Hepatocyte (in vitro differentiated cells): Measurements from ENCODE around the gene GH2. TPM values are rescaled to one million over a fixed set of nuclear protein-coding genes. Genes with fewer than 3 reads are reported as not detected.

Experiments
- DNase-seq: peaks from one replicate; pipeline ENCODE4 v3.0.0-alpha.2; 2016; ENCODE audit warnings: low spot score
- H2AFZ ChIP-seq: fragments of 200-600 bp; sonication (generic); 2 replicates; pipeline ENCODE4 v1.6.0; 2016; ENCODE audit warnings: antibody characterized with exemption, mild to moderate bottlenecking
- H3K27ac ChIP-seq: fragments of 200-600 bp; sonication (generic); 2 replicates; pipeline ENCODE4 v1.5.1; 2016; ENCODE audit warnings: mild to moderate bottlenecking
- H3K27me3 ChIP-seq: fragments of 200-600 bp; sonication (generic); 2 replicates; pipeline ENCODE4 v1.6.1; 2016
- H3K36me3 ChIP-seq: fragments of 200-600 bp; sonication (generic); replicated peaks from 2 replicates; pipeline ENCODE4 v1.5.1; 2016; ENCODE audit warnings: low read depth; ENCODE audit not compliant: insufficient read depth
- H3K4me1 ChIP-seq: fragments of 200-600 bp; sonication (generic); 2 replicates; pipeline ENCODE4 v1.5.1; 2016; ENCODE audit warnings: mild to moderate bottlenecking, moderate library complexity; ENCODE audit not compliant: insufficient read depth
- H3K4me2 ChIP-seq: fragments of 200-600 bp; sonication (generic); 2 replicates; pipeline ENCODE4 v1.6.0; 2016
- H3K4me3 ChIP-seq: fragments of 200-600 bp; sonication (generic); 2 replicates; pipeline ENCODE4 v1.5.1; 2016; ENCODE audit warnings: mild to moderate bottlenecking
- H3K79me2 ChIP-seq: fragments of 200-600 bp; sonication (generic); 2 replicates; pipeline ENCODE4 v1.6.0; 2017; ENCODE audit warnings: mild to moderate bottlenecking
- H3K9me2 ChIP-seq: fragments of 200-600 bp; sonication (generic); replicated peaks from 2 replicates; pipeline ENCODE4 v1.6.0; 2017; ENCODE audit warnings: mild to moderate bottlenecking; ENCODE audit not compliant: insufficient read depth
- H3K9me3 ChIP-seq: fragments of 200-600 bp; sonication (generic); 2 replicates; pipeline ENCODE4 v1.5.1; 2016; ENCODE audit warnings: low read depth, mild to moderate bottlenecking
- H4K20me1 ChIP-seq: fragments of 200-600 bp; sonication (generic); 2 replicates; pipeline ENCODE4 v1.6.0; 2016; ENCODE audit warnings: mild to moderate bottlenecking; ENCODE audit not compliant: insufficient read depth, poor library complexity, severe bottlenecking
- EZH2 ChIP-seq: fragments of 200-600 bp; sonication (generic); IDR thresholded peaks from 2 replicates; pipeline ENCODE4 v1.6.1; 2016; ENCODE audit warnings: antibody characterized with exemption, mild to moderate bottlenecking, borderline replicate concordance
- EZH2phosphoT487 ChIP-seq: fragments of 200-600 bp; sonication (generic); IDR thresholded peaks from one replicate; pipeline ENCODE4 v1.6.1; 2018; ENCODE audit warnings: antibody characterized with exemption, mild to moderate bottlenecking, low read depth, moderate library complexity; ENCODE audit not compliant: unreplicated experiment, severe bottlenecking
- WGBS: methylation state at CpG from one replicate; pipeline ENCODE4 v1.1.6; 2016; ENCODE audit warnings: low lambda C conversion rate; ENCODE audit errors: missing lambda C conversion rate; 5-methylcytosine and 5-hydroxymethylcytosine counted together
- polyA plus RNA-seq: library from polyadenylated mRNA; unstranded; fragments of >200 nt; fragmentation: Nextera tagmentation; extraction: Ambion mirVana; gene quantifications from 2 replicates; pipeline ENCODE4 v1.2.1, GENCODE V29; 2016
- total RNA-seq: library from RNA; depleted of rRNA; stranded (reverse); fragments of >200 nt; gene quantifications from 2 replicates; pipeline ENCODE4 v1.2.3, GENCODE V29; 2014
- TF ChIP-seq, protein P1 (sequence below): fragments of 200-600 bp; sonication (generic); IDR thresholded peaks from 2 replicates; pipeline ENCODE4 v1.5.1; 2016; ENCODE audit warnings: antibody characterized with exemption, mild to moderate bottlenecking; ENCODE audit not compliant: poor library complexity

Gene GH2
- total and polyA plus RNA-seq, 2 experiments from 2014 or later = not detected

GRCh38 chr17:63928966-63929695 is 47.4 kb upstream of the GH2 start:
- no peak for TF ChIP-seq EZH2phosphoT487
- TF ChIP-seq EZH2 = no peak
- TF ChIP-seq, protein P1, sequence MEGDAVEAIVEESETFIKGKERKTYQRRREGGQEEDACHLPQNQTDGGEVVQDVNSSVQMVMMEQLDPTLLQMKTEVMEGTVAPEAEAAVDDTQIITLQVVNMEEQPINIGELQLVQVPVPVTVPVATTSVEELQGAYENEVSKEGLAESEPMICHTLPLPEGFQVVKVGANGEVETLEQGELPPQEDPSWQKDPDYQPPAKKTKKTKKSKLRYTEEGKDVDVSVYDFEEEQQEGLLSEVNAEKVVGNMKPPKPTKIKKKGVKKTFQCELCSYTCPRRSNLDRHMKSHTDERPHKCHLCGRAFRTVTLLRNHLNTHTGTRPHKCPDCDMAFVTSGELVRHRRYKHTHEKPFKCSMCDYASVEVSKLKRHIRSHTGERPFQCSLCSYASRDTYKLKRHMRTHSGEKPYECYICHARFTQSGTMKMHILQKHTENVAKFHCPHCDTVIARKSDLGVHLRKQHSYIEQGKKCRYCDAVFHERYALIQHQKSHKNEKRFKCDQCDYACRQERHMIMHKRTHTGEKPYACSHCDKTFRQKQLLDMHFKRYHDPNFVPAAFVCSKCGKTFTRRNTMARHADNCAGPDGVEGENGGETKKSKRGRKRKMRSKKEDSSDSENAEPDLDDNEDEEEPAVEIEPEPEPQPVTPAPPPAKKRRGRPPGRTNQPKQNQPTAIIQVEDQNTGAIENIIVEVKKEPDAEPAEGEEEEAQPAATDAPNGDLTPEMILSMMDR = no peak
- H3K79me2 ChIP-seq = no peaks in the 10 kb centered on the region
- H3K9me2 ChIP-seq = no peaks in the 10 kb centered on the region
- no peak overlapping the region for H3K27ac ChIP-seq
- no peaks in the 10 kb centered on the region for H3K9me3 ChIP-seq
- H2AFZ ChIP-seq = no peak overlapping the region
- no peaks in the 10 kb centered on the region for H3K4me1 ChIP-seq
- H3K4me2 ChIP-seq = no peak overlapping the region
- H3K27me3 ChIP-seq = no peaks in the 10 kb centered on the region
- H3K4me3 ChIP-seq = no peak overlapping the region
- H4K20me1 ChIP-seq = no peaks in the 10 kb centered on the region
- WGBS = 95% methylated on average over 10 of the region's 10 CpGs
- DNase-seq = no peak
- H3K36me3 ChIP-seq = no peaks in the 10 kb centered on the region

DNA sequence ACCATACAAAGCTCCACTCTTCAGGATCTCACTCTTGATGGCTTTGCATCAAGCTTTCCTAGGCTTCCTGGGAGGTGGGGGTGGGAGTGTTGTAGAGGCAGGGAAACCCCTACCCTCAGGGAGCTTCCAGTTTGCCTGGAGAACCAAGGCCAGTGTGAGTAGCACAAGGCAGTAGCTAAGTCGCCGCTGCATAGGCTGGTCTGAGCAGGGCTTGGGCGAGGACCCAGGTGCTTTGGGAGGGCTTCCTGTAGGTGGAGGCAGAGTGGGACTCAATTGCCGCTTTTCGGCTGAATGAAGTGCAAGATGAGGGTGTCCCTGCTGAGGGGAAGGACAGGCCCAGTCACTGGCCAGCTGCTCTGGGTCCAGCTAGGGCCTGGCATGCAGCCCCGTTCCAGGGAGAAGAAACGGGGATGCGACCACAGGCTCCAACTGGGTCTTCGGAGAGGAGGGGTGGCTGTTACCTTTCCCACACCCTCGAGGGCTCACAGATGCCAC is 46.5 kb upstream of the GH2 start:
- Histone ChIP-seq H3K79me2 (no peaks in the 10 kb centered on the region), H3K27ac (no peak overlapping the region), H3K36me3 (no peaks in the 10 kb centered on the region), H3K4me1 (no peaks in the 10 kb centered on the region), H3K4me2 (no peak overlapping the region), H3K27me3 (no peaks in the 10 kb centered on the region), H3K9me2 (no peaks in the 10 kb centered on the region), H3K4me3 (no peak overlapping the region), H3K9me3 (no peaks in the 10 kb centered on the region), H2AFZ (no peak overlapping the region), H4K20me1 (no peaks in the 10 kb centered on the region)
- DNase-seq = no peak
- TF ChIP-seq, protein P1 = no peak
- TF ChIP-seq EZH2 (no peak), EZH2phosphoT487 (no peak)
- 84% methylated on average over 10 of the region's 10 CpGs for WGBS

- H3K27ac ChIP-seq = no peak overlapping the region
- H3K9me2 ChIP-seq = no peaks in the 10 kb centered on the region
- 73% methylated on average over 8 of the region's 8 CpGs for WGBS
- H3K4me3 ChIP-seq = no peak overlapping the region
- no peaks in the 10 kb centered on the region for H3K79me2 ChIP-seq
- no peak for DNase-seq
- H3K4me1 ChIP-seq = no peaks in the 10 kb centered on the region
- TF ChIP-seq EZH2 (no peak), EZH2phosphoT487 (no peak)
- TF ChIP-seq, protein P1 = no peak
- H3K27me3 ChIP-seq = no peaks in the 10 kb centered on the region
- no peaks in the 10 kb centered on the region for H3K9me3 ChIP-seq
- no peaks in the 10 kb centered on the region for H3K36me3 ChIP-seq
- H3K4me2 ChIP-seq = no peak overlapping the region
- H4K20me1 ChIP-seq = no peaks in the 10 kb centered on the region
- H2AFZ ChIP-seq = no peak overlapping the region
Observed at GRCh38 chr17:63927464-63928171, 45.9 kb upstream of the GH2 start.
